Caki2 (cell line): Measurements from ENCODE around the gene SPOCD1. TPM values are rescaled to one million over a fixed set of nuclear protein-coding genes. Genes with fewer than 3 reads are reported as not detected.
"Not testable (repeated sequence)": the region's sequence is repeated elsewhere in the genome, so short reads cannot be mapped to it uniquely, and the experiment has no call there.

ENCODE experiments used
- DNase-seq: peaks from one replicate; pipeline ENCODE4 v3.0.0-alpha.2; 2015; ENCODE audit warnings: low read depth
- in situ Hi-C: cut with HindIII; loops from 2 replicates; pipeline ENCODE4 v1.10.0; 2016; ENCODE audit warnings: low sequenced_read_pairs, low pct_unique_long_range_greater_than_20kb, mixed read lengths
- total RNA-seq: library from RNA; depleted of rRNA; stranded (reverse); fragments of >200 nt; shearing (Covaris generic); gene quantifications from 2 replicates; pipeline ENCODE4 v1.2.3, GENCODE V29; 2014; ENCODE audit warnings: low replicate concordance

Gene SPOCD1
- total RNA-seq, 1 experiment from 2014 or later: 4.4 TPM

DNA sequence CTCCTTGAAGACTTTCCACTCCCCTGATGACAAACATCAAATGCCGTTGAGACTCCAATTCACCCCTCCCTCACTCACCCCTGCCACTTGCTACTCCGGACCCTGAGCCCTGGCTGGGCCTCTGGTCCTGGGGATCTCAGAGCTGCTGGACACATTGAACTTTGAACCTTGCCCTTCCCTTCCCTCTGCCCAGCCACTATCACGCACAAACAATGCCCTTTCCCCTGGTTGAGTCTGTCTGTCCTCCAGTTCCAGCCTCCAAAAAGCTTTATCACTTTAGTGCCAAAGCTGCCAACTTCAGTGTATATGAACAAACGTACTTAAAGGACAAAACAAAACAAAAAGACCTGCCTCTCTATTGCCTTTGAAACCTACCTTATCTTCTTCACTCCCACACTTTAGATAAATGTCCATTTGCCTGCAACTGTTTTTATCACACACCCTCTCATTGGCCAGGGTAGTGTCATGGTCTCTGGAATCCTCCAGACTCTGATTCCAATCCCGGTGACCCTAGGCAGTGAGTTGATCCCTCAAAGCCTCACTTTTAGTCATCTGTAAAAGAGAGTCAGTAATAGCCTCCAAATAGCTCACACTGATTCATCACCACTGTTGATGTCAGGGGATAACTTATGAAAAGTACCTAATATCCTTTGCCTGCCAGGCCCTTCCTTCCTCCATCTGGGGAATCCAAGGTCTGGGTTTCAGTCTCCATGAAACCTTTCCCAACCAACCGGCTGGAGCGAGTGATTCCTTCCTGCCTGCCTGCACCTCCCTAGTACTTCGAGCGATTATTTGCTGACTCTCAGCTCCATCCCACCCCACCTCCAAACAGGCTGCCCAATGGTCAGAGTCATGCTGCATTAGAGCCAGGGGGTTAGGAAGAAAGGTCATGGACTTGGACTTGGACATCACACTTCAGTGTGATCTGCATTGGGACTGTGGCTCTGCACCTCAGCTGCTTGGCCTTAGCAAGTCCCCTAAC lies 15.9 kb upstream of the SPOCD1 start:
- in situ Hi-C loops: no loop called here
- DNase-seq: no peak

DNA sequence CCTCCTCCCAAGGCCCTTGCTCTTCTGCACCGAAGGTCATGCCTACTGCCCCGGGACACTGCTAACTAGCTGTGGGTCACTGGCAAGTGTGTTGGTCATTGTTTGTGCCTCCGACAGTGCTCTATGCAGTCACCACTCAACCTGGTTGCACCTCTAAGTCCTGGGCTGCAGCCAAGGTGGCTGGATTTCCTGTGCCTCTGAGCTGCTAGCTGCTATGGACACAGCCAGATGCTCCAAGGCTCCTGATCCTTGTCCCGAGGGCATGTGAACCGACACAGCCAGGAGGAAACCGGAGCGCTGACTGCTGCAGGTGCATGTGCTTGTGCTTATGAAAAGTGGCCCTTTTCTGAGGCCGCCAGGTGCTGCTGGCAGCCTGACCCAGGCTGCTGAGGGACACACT lies 14.7 kb upstream of the SPOCD1 start:
- in situ Hi-C loops: no loop called here
- DNase-seq: no peak

DNA sequence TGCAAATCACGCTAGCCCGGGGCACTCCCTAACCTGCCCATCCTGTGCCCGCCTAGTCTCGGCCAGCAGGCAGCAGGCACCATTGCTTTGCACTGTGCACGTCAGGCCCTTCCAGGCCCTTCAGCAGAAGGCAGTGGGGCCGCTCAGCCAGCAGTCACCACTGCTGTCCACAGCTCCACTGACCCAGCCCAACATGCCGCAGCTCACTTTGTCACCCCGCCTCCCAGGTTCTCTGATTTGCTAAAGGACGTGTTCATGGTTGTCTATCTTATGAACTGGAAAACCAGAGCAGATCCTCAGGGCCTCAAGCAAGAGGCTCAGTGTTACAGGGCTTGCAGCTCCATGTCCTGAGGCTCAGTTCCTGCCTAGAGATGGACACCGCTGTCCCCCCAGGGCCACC lies 14.2 kb upstream of the SPOCD1 start:
- no peak for DNase-seq
- in situ Hi-C loops: no loop called here

DNA sequence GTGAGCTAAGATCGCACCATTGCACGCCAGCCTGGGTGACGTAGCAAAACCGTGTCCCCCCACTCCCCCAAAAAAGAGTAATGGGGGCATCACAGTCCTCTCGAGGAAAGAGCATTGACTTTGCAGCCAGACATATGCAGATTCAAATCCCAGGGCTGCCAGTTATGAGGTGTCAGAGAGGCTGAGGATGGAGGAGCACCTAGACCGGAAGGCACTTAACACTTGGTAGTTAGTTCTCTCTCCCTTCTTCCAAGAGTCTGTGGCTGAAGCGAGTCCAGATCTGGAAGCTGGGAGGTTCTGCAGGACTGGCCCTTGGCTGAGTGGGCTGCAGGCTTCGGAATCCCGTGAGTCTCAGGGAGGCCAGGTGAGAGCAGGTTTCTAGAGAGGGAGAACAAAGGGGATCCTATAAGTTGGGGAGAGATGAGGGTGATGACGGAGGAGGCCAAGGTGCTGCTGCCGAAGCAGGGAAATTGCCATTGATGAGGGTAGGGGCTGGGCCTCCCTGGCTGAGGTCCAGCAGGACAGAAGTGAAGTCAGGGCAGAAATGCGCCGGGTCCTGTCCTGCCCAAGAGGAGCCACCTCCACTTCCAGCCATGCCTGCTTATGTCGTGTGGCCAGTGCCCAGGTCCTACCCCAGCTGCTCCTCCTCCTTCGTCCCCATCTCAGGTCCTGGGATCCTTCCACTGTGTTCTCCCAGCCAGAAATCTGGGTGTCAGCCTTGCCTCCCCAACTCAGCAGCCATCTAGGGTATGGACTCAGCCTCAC lies 13.3 kb upstream of the SPOCD1 start:
- DNase-seq: no peak
- in situ Hi-C loops: no loop called here

- DNase-seq: no peak
- in situ Hi-C loops: no loop called here
These were observed 12.5 kb upstream of the SPOCD1 start for GRCh38 chr1:31828341-31828740.

- DNase-seq: no peak
- in situ Hi-C loops: no loop called here
These were observed 8.0 kb upstream of the SPOCD1 start for GRCh38 chr1:31823780-31824179.

DNA sequence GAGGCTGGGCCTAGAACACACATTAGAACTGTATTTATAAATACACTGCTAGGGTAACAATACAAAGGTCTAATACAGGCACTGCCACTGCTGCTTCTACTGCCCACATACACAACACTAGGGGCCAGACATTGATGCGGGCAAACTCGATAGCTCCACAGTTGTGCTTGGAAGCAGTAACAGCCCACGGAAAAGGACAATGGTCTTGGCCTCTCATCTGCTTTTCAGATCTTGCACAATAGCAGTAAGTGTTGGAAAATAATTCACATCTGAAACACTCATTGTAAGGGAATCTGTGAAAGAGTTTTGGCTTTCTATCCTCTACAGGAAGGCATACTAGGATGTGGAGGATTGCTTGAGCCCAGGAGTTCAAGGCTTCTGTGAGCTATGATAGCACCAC lies 6.9 kb upstream of the SPOCD1 start:
- no peak for DNase-seq
- in situ Hi-C loops: no loop called here

DNA sequence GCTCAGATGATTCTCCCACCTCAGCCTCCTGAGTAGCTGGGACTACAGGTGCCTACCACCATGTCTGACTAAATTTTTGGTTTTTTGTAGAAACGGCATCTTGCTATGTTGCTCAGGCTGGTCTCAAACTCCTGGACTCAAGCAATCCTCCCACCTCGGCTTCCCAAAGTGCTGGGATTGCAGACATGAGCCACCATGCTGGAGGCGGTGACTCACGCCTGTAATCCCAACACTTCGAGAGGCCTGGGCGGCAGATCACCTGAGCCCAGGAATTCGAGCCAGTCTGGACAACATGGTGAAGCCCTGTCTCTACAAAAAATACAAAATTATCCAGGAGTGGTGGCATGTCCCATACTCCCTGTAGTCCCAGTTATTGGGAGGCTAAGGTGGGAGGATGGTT lies 4.4 kb upstream of the SPOCD1 start:
- DNase-seq, in situ Hi-C loops: not testable (repeated sequence)

DNA sequence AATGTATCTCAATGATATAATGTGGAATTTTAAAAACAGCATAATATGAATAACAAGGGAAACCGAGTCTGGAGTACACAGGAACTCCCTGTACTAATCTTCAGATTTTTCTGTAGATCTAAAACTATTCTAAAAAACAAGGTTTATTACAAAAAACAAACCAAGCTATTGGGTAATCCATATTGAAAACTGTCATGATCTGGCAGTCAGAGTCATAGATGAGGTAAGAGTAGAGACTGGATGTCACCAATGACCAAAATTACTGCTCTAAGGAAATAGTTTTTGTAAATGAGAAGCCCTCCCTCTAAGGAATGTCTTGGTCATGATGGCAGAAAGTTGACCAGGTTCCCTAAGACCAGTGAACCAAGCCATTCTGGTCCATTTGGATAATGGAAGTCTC lies 2.4 kb upstream of the SPOCD1 start:
- DNase-seq: no peak
- in situ Hi-C loops: no loop called here

- DNase-seq, in situ Hi-C loops: not testable (repeated sequence)
These were observed 1.1 kb upstream of the SPOCD1 start for GRCh38 chr1:31816947-31817346.

DNA sequence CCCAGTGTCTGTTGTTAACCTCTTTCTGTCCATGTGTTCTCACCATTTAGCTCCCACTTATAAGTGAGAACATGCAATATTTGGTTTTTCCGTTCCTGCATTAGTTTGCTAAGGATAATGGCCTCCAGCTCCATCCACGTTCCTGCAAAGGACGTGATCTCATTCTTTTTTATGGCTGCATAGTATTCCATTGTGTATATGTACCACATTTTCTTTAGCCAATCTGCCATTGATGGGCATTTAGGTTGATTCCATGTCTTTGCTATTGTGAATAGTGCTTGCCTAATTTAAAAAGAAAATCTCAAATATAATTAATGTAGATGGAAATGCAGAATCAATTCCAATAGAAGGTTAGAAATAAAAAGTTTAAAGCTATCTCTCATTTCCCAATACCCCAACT lies 679 bp upstream of the SPOCD1 start:
- DNase-seq, in situ Hi-C loops: not testable (repeated sequence)

- no peak for DNase-seq
- in situ Hi-C loops: no loop called here
These were observed 546 bp downstream of the SPOCD1 start for GRCh38 chr1:31815307-31815645.

GRCh38 chr1:31814631-31815306 lies 1.1 kb downstream of the SPOCD1 start:
- DNase-seq: no peak
- in situ Hi-C loops: no loop called here

- in situ Hi-C loops: no loop called here
- no peak for DNase-seq
These were observed 1.7 kb downstream of the SPOCD1 start for GRCh38 chr1:31814041-31814511.

GRCh38 chr1:31812158-31812829 lies 3.5 kb downstream of the SPOCD1 start:
- DNase-seq: no peak
- in situ Hi-C loops: no loop called here

DNA sequence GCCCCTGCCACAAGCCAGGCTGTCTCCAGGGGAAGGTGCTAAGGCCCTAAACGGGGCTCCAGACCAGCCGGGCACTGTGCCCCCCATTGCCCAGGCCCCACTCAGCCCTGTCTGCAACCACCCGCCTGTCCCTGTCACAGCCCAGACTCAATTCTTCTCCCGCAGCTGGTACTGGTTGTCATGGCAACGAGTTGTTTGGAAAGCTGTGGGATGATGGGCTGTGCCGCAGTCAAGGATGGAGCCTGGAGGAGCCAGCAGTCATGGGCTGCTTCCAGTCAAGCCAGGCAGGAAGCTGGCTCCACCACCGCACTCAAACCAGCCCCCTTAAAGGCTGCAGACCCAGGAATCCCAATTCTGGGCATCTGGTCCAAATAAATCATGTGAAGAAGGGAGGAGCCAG lies 4.2 kb downstream of the SPOCD1 start:
- in situ Hi-C loops: no loop called here
- peak; percentile 54 for DNase-seq

- in situ Hi-C loops: no loop called here
- DNase-seq: no peak
These were observed 6.1 kb downstream of the SPOCD1 start for GRCh38 chr1:31809698-31810097.

GRCh38 chr1:31807273-31808048 lies 8.4 kb downstream of the SPOCD1 start:
- in situ Hi-C loops: no loop called here
- DNase-seq: no peak
